ENCODE results near the gene LDLRAD4. TPM values are rescaled to one million over a fixed set of nuclear protein-coding genes. Genes with fewer than 3 reads are reported as not detected.

The LDLRAD4 gene
- total RNA-seq, 1 donor: 0.54 TPM

GRCh38 chr18:13217971-13218367, 591 bp upstream of the LDLRAD4 start:
- DNase-seq (ENCODE audit: low read depth): no peak
- peak overlapping the region; percentile 5 for H3K4me3 ChIP-seq (ENCODE audit: low read depth, low read length)
- no peak for TF ChIP-seq CTCF (IDR thresholded peaks at IDR 0.05; ENCODE audit: insufficient read depth, low read length)

GRCh38 chr18:13218997-13219396, 437 bp downstream of the LDLRAD4 start:
- no peak overlapping the region for H3K4me3 ChIP-seq (ENCODE audit: low read depth, low read length)

GRCh38 chr18:13219593-13220159, 1.1 kb downstream of the LDLRAD4 start:
- no peak for DNase-seq (ENCODE audit: low read depth)
- TF ChIP-seq CTCF (IDR thresholded peaks at IDR 0.05; ENCODE audit: insufficient read depth, low read length): no peak
- H3K4me3 ChIP-seq (ENCODE audit: low read depth, low read length): no peak overlapping the region

More at GRCh38 chr18:13218997-13219396, 437 bp downstream of the LDLRAD4 start:
- no peak for TF ChIP-seq CTCF (IDR thresholded peaks at IDR 0.05; ENCODE audit: insufficient read depth, low read length)
- DNase-seq (ENCODE audit: low read depth): no peak

- DNase-seq (ENCODE audit: low read depth): no peak
- TF ChIP-seq CTCF (IDR thresholded peaks at IDR 0.05; ENCODE audit: insufficient read depth, low read length): no peak
- H3K4me3 ChIP-seq (ENCODE audit: low read depth, low read length): no peak overlapping the region
Observed at GRCh38 chr18:13220361-13220991, 1.9 kb downstream of the LDLRAD4 start.

- peak; percentile 40 for DNase-seq (ENCODE audit: low read depth)
- no peak overlapping the region for H3K4me3 ChIP-seq (ENCODE audit: low read depth, low read length)
- no peak for TF ChIP-seq CTCF (IDR thresholded peaks at IDR 0.05; ENCODE audit: insufficient read depth, low read length)
Observed at GRCh38 chr18:13221869-13222855, 3.6 kb downstream of the LDLRAD4 start.

GRCh38 chr18:13222856-13223281, 4.3 kb downstream of the LDLRAD4 start:
- H3K4me3 ChIP-seq (ENCODE audit: low read depth, low read length): no peak overlapping the region
- TF ChIP-seq CTCF (IDR thresholded peaks at IDR 0.05; ENCODE audit: insufficient read depth, low read length): no peak
- DNase-seq (ENCODE audit: low read depth): no peak
